Heart right ventricle (tissue), 16 donors: ENCODE measurements around the gene CHD9NB. TPM values are rescaled to one million over a fixed set of nuclear protein-coding genes. Genes with fewer than 3 reads are reported as not detected.

Source experiments
- ATAC-seq, 8 donors: fragments of 200-7000 bp; cut with Tn5 transposase; one replicate each; pipeline ENCODE4 v1.9.1; 2020; ENCODE audit warnings: mild to moderate bottlenecking in 8 of 8, moderate library complexity in 8 of 8, moderate number of reproducible peaks in 1 of 8
- DNase-seq, 2 donors: peaks; one replicate each; pipeline ENCODE4 v3.0.0-alpha.2; 2020
- H3K27ac ChIP-seq, 10 donors: fragments of 200-600 bp; sonication (generic) in 2 of 10; one replicate each; pipeline versions ENCODE4 v1.5.0 to v1.8.0; 2020 to 2022; ENCODE audit warnings: mild to moderate bottlenecking in 3 of 10
- H3K27me3 ChIP-seq, 7 donors: fragments of 200-600 bp; one replicate each; pipeline ENCODE4 v1.8.0; 2021 to 2022; ENCODE audit warnings: mild to moderate bottlenecking in 2 of 7
- H3K36me3 ChIP-seq, 9 donors: fragments of 200-600 bp; sonication (generic) in 1 of 9; one replicate each; pipeline versions ENCODE4 v1.5.0 to v1.8.0; 2020 to 2022; ENCODE audit warnings: mild to moderate bottlenecking in 2 of 9
- H3K4me1 ChIP-seq, 9 donors: fragments of 200-600 bp; sonication (generic) in 1 of 9; one replicate each; pipeline versions ENCODE4 v1.5.0 to v1.8.0; 2020 to 2022; ENCODE audit warnings: mild to moderate bottlenecking in 4 of 9
- H3K4me3 ChIP-seq, 10 donors: fragments of 200-600 bp; sonication (generic) in 2 of 10; one replicate each; pipeline versions ENCODE4 v1.5.0 to v1.8.0; 2020 to 2022; ENCODE audit warnings: mild to moderate bottlenecking in 7 of 10, moderate library complexity in 2 of 10
- H3K9me3 ChIP-seq, 11 donors: fragments of 200-600 bp in 10 of 11; sonication (generic) in 2 of 11; one replicate each; pipeline versions ENCODE4 v1.5.0 to v1.8.0; 2013 to 2022; ENCODE audit warnings: mild to moderate bottlenecking in 2 of 11, control low read depth in 1 of 11, moderate library complexity in 1 of 11
- CTCF ChIP-seq, 9 donors: fragments of 200-600 bp; sonication (generic) in 2 of 9; IDR thresholded peaks; one replicate each; pipeline versions ENCODE4 v1.5.0 to v1.8.0; 2021 to 2022; ENCODE audit warnings: antibody characterized with exemption in 9 of 9, mild to moderate bottlenecking in 5 of 9, moderate library complexity in 1 of 9
- WGBS, 2 donors: extraction: QIAGEN DNeasy Blood & Tissue Kit; methylation state at CpG; one replicate each; pipeline ENCODE4 v1.1.7; 2013; ENCODE audit warnings: inconsistent platforms in 1 of 2; 5-methylcytosine and 5-hydroxymethylcytosine counted together
- intact Hi-C, 10 donors: fragments of 100-400 bp; cut with DNase I; formaldehyde crosslinking; loops; one replicate each; pipeline versions ENCODE4 v1.11.1 to v1.14.2; 2022
- polyA plus RNA-seq, 2 donors: library from polyadenylated mRNA; stranded (reverse); fragments of 200-250 nt; gene quantifications; one replicate each; pipeline ENCODE4 v1.2.3, GENCODE V29; 2013
- total RNA-seq, 10 donors: library from RNA; stranded (reverse); fragmentation: NEBNext Ultra II Directional in 3 of 10; extraction: Animal tissue kit (Norgen Biotek cat#: 25700) in 3 of 10; gene quantifications; one replicate each; pipeline versions ENCODE4 v1.2.1 to v1.2.4, GENCODE V29; 2021 to 2023
- donor health status: Arrhythmogenic right ventricular cardiomyopathy.
- donor health status: ischemic (EF 13 %, LVEDD 7.1; RV severe dilation, severe dysfunction).
- donor health status: healthy with polysubstance abuse.
- donor health status: DM: no; HTN: yes; CAD: no.
- donor health status: DM: no; HTN: no; CAD: no.
- donor health status: ischemic (EF 25% LVEDD 6.9; RV normal size, moderate dysfunction).
- donor health status: ischemic (EF 25% LVEDD 5.7; RV mildly dilated, moderate dysfunction).
- donor health status: healthy.
- donor health status: DM: yes; HTN: yes; CAD: no.
- donor health status: Ischemic cardiomyopathy.
- donor health status: ischemic (EF 35%, LVEDD 5.7; RV mildly dilated, moderate dysfunction).
- donor health status: nonischemic (EF 11% LVEDD 7.7; RV severe dilation, severe dysfunction).
- donor health status: DM: yes; HTN: yes; CAD: no.
- donor health status: PGD.
- donor health status: ischemic (EF 29% LVEDD 5.4; RV normal size, mild dysfunction).
- donor health status: nonischemic (EF 23%, LVEDD 6.1; RV moderate dilation, normal function).

Gene CHD9NB
- total and polyA plus RNA-seq, 12 donors = 0.17 to 1.5 (median 0.51) TPM; not detected in 2

- 67 to 83% methylated on average over 1 of the region's 1 CpG for WGBS, 2 donors
- H3K4me3 ChIP-seq = no peak overlapping the region
- ATAC-seq = no peak
Observed at GRCh38 chr16:53083119-53083518, 30.4 kb upstream of the CHD9NB start.

GRCh38 chr16:53082509-53082908 lies 29.8 kb upstream of the CHD9NB start:
- Histone ChIP-seq H3K4me3 (no peak overlapping the region), H3K36me3 (no peaks in the 10 kb centered on the region), H3K4me1 (peaks cover 17 to 99% (median 80%) of the 10 kb centered on the region in 9 donors), H3K27ac (peak overlapping the region in 6 of 10 donors; percentile 10 to 92 (median 34)), H3K27me3 (no peaks in the 10 kb centered on the region), H3K9me3 (no peaks in the 10 kb centered on the region)
- TF ChIP-seq CTCF (IDR thresholded peaks at IDR 0.05) = no peak
- ATAC-seq (no peak), DNase-seq (no peak)
- intact Hi-C loops = no loop called here
- 74 to 78% methylated on average over 4 of the region's 4 CpGs for whole genome bisulfite sequencing, 2 donors

More at GRCh38 chr16:53083119-53083518, 30.4 kb upstream of the CHD9NB start:
- Histone ChIP-seq H3K4me1 (peaks cover 17 to 98% (median 84%) of the 10 kb centered on the region in 9 donors), H3K27ac (peak overlapping the region in 5 of 10 donors; percentile 32 to 92 (median 35)), H3K36me3 (no peaks in the 10 kb centered on the region), H3K27me3 (no peaks in the 10 kb centered on the region), H3K9me3 (no peaks in the 10 kb centered on the region)
- no peak for TF ChIP-seq CTCF (IDR thresholded peaks at IDR 0.05)
- intact Hi-C loops = no loop called here
- DNase-seq = no peak

GRCh38 chr16:53081686-53082407 lies 29.1 kb upstream of the CHD9NB start:
- no peaks in the 10 kb centered on the region for H3K9me3 ChIP-seq
- TF ChIP-seq CTCF (IDR thresholded peaks at IDR 0.05) = no peak
- no peak for ATAC-seq
- no peaks in the 10 kb centered on the region for H3K27me3 ChIP-seq
- H3K27ac ChIP-seq = peak overlapping the region in 8 of 10 donors; percentile 44 to 92 (median 70)
- H3K36me3 ChIP-seq = no peaks in the 10 kb centered on the region
- WGBS, 2 donors = 97 to 98% methylated on average over 3 of the region's 3 CpGs
- H3K4me1 ChIP-seq = peaks cover 17 to 95% (median 76%) of the 10 kb centered on the region in 9 donors
- no peak overlapping the region for H3K4me3 ChIP-seq
- DNase-seq = no peak
- intact Hi-C loops = no loop called here

- H3K4me3 ChIP-seq = no peak overlapping the region
- H3K27ac ChIP-seq = peak overlapping the region; percentile 44 to 92 (median 70)
- H3K36me3 ChIP-seq = no peaks in the 10 kb centered on the region
- peak in 5 of 8 donors; percentile 18 to 33 (median 25) for ATAC-seq
- intact Hi-C loops = no loop called here
- peaks cover 14 to 92% (median 68%) of the 10 kb centered on the region in 9 donors for H3K4me1 ChIP-seq
- TF ChIP-seq CTCF (IDR thresholded peaks at IDR 0.05) = no peak
- no peaks in the 10 kb centered on the region for H3K9me3 ChIP-seq
- DNase-seq = no peak
- H3K27me3 ChIP-seq = no peaks in the 10 kb centered on the region
Observed at GRCh38 chr16:53081032-53081424, 28.3 kb upstream of the CHD9NB start.
